ENCODE results near the gene SSBP2.

The SSBP2 gene

DNA sequence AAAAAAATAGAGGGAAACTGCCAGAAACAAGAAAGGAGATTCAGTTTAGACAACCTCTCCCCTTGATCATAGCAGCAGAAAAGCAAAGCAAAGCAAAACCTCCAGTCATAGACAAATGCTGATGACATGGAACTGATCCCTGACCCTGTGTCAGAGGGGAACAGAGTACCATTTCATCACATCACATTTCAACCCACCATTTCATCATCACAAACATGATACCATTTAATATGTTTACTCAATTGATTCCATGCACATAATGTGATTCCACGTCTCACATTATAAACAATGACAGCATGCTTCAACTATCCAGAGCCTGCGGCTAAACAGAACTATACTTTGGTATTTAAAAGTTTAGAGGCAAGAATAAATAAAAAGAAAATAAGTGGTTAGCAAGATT, 328.2 kb downstream of the SSBP2 start:
- no peak overlapping the region for H3K4me3 ChIP-seq (ENCODE audit: low read depth, low read length)
- in situ Hi-C loops (cut with HindIII; ENCODE audit: low sequenced_read_pairs), result no loop called here
- DNase-seq (ENCODE audit: low read depth), result peak; percentile 66
- TF ChIP-seq, protein P1, sequence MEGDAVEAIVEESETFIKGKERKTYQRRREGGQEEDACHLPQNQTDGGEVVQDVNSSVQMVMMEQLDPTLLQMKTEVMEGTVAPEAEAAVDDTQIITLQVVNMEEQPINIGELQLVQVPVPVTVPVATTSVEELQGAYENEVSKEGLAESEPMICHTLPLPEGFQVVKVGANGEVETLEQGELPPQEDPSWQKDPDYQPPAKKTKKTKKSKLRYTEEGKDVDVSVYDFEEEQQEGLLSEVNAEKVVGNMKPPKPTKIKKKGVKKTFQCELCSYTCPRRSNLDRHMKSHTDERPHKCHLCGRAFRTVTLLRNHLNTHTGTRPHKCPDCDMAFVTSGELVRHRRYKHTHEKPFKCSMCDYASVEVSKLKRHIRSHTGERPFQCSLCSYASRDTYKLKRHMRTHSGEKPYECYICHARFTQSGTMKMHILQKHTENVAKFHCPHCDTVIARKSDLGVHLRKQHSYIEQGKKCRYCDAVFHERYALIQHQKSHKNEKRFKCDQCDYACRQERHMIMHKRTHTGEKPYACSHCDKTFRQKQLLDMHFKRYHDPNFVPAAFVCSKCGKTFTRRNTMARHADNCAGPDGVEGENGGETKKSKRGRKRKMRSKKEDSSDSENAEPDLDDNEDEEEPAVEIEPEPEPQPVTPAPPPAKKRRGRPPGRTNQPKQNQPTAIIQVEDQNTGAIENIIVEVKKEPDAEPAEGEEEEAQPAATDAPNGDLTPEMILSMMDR (IDR thresholded peaks at IDR 0.05; ENCODE audit: low read depth, low read length, missing control alignments), result no peak

DNA sequence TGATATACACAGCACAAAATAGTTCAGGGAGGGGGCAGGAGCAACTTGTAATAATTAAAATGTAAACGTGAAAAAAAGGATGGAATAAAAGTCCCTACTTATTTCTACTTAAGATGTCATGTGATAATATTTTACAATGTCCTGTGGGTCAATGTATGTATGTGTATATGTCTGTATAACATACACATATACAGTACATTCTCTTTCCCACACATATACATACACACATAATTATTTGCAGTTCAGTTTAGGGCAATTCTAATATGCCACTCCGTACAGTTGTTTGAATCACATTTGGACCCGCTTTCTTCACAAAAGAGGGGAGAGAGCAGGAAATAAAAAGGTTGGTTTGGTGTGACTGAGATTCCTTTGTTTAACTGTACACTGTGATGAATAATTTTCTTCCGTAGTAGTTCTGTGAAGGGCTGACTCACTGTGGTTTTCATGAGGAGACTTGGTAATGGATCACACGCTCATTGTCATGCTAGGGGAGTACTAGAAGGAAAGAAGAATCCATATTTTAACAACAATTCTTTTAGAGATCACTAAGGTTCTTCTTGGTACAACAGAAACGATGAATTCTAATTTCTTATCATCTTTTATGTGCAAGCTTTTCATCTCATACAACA, 330.7 kb downstream of the SSBP2 start:
- TF ChIP-seq, protein P1 (IDR thresholded peaks at IDR 0.05; ENCODE audit: low read depth, low read length, missing control alignments), result no peak
- in situ Hi-C loops (cut with HindIII; ENCODE audit: low sequenced_read_pairs), result no loop called here
- DNase-seq (ENCODE audit: low read depth), result peak; percentile 93

DNA sequence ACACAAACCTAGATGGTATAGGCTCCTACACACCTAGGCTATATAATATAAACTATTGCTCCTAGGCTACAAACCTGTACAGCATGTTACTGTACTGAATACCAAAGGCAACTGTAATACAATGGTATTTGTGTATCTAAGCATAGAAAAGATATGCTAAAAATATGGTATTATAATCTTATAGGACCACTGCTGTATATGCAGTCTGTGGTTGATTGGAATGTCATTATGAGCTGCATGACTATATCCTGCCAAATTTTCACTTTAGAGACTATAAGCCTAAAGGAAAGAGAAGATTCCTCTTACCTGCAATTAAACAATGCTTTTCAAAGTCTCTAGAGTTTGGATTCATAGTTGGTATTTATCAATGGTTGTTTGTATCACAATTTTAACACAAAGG, 332.3 kb downstream of the SSBP2 start:
- DNase-seq (ENCODE audit: low read depth), result no peak
- TF ChIP-seq, protein P1 (IDR thresholded peaks at IDR 0.05; ENCODE audit: low read depth, low read length, missing control alignments), result no peak
- H3K4me3 ChIP-seq (ENCODE audit: low read depth, low read length), result no peak overlapping the region
- in situ Hi-C loops (cut with HindIII; ENCODE audit: low sequenced_read_pairs), result no loop called here

More for the DNA sequence above, 330.7 kb downstream of the SSBP2 start:
- no peak overlapping the region for H3K4me3 ChIP-seq (ENCODE audit: low read depth, low read length)

DNA sequence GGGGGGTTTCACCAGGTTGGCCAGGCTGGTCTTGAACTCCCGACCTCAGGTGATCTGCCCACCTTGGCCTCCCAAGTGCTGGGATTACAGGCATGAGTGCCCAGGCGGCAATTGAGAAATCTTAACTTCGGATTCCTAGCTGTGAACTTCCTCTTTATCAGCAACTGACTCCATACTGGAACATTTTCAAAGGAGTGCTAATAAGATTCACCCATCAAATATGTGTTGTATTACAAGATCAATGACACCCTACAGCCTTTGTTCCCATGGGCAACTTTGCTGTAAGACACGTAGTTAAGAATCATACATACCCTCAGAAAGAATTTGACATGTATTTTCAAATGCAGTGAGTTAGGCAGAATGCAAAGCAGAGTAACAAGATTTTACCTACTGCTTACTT, 333.8 kb downstream of the SSBP2 start:
- H3K4me3 ChIP-seq (ENCODE audit: low read depth, low read length), result no peak overlapping the region
- no peak for DNase-seq (ENCODE audit: low read depth)
- TF ChIP-seq, protein P1 (IDR thresholded peaks at IDR 0.05; ENCODE audit: low read depth, low read length, missing control alignments), result no peak
- in situ Hi-C loops (cut with HindIII; ENCODE audit: low sequenced_read_pairs), result no loop called here

DNA sequence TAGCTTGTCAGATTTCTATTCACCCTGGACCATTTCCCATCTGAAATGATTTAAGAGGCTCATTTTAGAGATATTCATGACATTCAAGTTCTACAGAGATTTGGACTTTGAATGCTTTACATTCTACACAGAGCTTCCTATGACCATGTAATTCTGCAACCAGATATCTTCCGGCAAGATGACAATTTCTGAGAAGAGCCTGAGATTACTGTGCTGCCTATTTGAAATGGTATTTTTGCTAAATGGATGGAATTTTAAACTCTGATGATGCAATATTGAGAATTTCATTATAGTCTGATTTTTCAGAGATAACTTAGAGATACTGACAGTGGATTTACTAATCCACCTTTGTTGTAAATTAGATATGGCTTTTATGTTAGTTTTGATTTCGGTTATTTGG, 341.0 kb downstream of the SSBP2 start:
- TF ChIP-seq, protein P1 (IDR thresholded peaks at IDR 0.05; ENCODE audit: low read depth, low read length, missing control alignments), result no peak
- no peak for DNase-seq (ENCODE audit: low read depth)
- in situ Hi-C loops (cut with HindIII; ENCODE audit: low sequenced_read_pairs), result no loop called here
- H3K4me3 ChIP-seq (ENCODE audit: low read depth, low read length), result no peak overlapping the region

DNA sequence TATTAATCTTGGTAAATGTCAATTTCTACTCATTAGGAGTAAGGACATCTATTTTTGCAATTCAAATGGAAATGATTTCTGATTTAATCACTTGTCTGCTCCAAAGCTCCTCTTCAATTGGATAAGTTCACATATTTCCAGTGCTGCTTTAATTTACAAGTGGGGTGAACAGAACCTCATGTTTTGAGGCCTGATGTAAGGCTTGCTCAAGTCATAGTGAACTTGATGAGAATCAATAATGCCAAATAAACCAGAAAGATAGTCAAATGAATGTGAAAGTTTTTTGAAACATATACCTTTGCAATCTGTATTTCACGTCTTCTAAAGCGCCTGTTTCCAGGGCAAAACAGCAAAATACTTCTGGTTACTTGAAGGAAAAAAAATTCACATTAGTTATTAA, 341.5 kb downstream of the SSBP2 start:
- in situ Hi-C loops (cut with HindIII; ENCODE audit: low sequenced_read_pairs), result no loop called here
- TF ChIP-seq, protein P1 (IDR thresholded peaks at IDR 0.05; ENCODE audit: low read depth, low read length, missing control alignments), result no peak

More for the DNA sequence above, 341.5 kb downstream of the SSBP2 start:
- no peak overlapping the region for H3K4me3 ChIP-seq (ENCODE audit: low read depth, low read length)
- no peak for DNase-seq (ENCODE audit: low read depth)
